ENCODE data around the gene TBC1D8. TPM values are rescaled to one million over a fixed set of nuclear protein-coding genes. Genes with fewer than 3 reads are reported as not detected.

Gene TBC1D8
- total and polyA plus RNA-seq, 2 of the 13 experiments (the other 11 are each of a cell fraction or from before 2014, with no cell fraction given) = 45.1 to 95.4 TPM

DNA sequence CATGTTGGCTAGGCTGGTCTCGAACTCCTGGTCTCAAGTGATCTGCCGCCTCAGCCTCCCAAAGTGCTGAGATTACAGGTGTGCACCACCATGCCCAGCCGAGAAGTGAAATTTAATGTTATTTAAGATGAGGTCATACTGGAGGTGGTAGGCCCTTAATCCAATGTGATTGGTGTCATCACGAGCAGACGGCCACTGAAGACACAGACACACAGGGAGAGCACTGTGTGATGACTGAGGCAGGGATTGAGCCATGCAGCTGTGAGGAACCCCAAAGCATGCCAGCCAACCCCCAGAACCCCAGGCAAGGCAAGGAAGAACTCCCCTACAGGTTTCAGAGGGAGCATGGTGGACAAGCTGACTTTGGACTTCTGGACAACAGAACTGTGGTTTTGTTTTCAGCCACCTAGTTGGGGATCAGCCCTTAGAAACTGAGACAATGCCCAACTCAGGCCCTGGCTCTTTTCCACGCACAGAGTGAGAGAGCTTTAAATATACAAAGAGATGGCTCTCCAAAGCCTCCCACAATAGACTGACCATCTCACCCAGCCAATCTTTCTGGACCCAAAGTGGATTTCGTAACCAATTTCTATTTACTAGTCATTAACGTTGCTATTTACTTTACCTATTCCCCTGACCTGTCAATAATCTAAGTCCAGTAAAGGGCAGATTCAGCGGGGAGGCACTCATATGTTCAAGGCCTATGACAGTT, 34.2 kb downstream of the TBC1D8 start (continued):
- TF ChIP-seq TEAD2 (CRISPR knock-in tag; IDR thresholded peaks at IDR 0.05) = no peak
- TF ChIP-seq ZSCAN21 (CRISPR knock-in tag; IDR thresholded peaks at IDR 0.05; ENCODE audit: borderline replicate concordance) = 0 out of 2 replicates have a peak, but pooled peaks have one; percentile 82
- no peak for TF ChIP-seq AGO2 (optimal IDR thresholded peaks at IDR 0.05; ENCODE audit: low read depth, low read length)
- TF ChIP-seq, protein P1, sequence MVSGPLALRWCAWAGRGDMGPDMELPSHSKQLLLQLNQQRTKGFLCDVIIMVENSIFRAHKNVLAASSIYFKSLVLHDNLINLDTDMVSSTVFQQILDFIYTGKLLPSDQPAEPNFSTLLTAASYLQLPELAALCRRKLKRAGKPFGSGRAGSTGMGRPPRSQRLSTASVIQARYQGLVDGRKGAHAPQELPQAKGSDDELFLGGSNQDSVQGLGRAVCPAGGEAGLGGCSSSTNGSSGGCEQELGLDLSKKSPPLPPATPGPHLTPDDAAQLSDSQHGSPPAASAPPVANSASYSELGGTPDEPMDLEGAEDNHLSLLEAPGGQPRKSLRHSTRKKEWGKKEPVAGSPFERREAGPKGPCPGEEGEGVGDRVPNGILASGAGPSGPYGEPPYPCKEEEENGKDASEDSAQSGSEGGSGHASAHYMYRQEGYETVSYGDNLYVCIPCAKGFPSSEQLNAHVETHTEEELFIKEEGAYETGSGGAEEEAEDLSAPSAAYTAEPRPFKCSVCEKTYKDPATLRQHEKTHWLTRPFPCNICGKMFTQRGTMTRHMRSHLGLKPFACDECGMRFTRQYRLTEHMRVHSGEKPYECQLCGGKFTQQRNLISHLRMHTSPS (CRISPR knock-in tag; IDR thresholded peaks at IDR 0.05; ENCODE audit: low read depth) = peak; percentile 80; the same call in 1 of the 2 replicates
- TF ChIP-seq NFATC3 (CRISPR knock-in tag; IDR thresholded peaks at IDR 0.05) = no peak
- peak; percentile 47; the same call in 1 of the 2 replicates for TF ChIP-seq ZNF629 (CRISPR knock-in tag; conservative IDR thresholded peaks at IDR 0.05)
- no peak for TF ChIP-seq ZNF841 (CRISPR knock-in tag; IDR thresholded peaks at IDR 0.05; ENCODE audit: borderline replicate concordance)
- TF ChIP-seq PHF20 (CRISPR knock-in tag; IDR thresholded peaks at IDR 0.05) = no peak; the same call in 1 of the 2 replicates
- no peak for TF ChIP-seq HOXD1 (CRISPR knock-in tag; IDR thresholded peaks at IDR 0.05)
- TF ChIP-seq NFKB2 (CRISPR knock-in tag; IDR thresholded peaks at IDR 0.05; ENCODE audit: borderline replicate concordance) = no peak; the same call in 1 of the 2 replicates
- TF ChIP-seq JUN (CRISPR knock-in tag; IDR thresholded peaks at IDR 0.05) = peak; percentile 84
- TF ChIP-seq, protein P2, sequence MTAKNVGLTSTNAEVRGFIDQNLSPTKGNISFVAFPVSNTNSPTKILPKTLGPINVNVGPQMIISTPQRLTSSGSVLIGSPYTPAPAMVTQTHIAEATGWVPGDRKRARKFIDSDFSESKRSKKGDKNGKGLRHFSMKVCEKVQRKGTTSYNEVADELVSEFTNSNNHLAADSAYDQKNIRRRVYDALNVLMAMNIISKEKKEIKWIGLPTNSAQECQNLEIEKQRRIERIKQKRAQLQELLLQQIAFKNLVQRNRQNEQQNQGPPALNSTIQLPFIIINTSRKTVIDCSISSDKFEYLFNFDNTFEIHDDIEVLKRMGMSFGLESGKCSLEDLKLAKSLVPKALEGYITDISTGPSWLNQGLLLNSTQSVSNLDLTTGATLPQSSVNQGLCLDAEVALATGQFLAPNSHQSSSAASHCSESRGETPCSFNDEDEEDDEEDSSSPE (CRISPR knock-in tag; IDR thresholded peaks at IDR 0.05) = no peak; the same call in 1 of the 2 replicates
- TF ChIP-seq ESRRA (CRISPR knock-in tag; IDR thresholded peaks at IDR 0.05; ENCODE audit: low read depth) = peak; percentile 43; the same call in 1 of the 2 replicates
- TF ChIP-seq FOXP4 (CRISPR knock-in tag; IDR thresholded peaks at IDR 0.05) = peak; percentile 99
- TF ChIP-seq ZNF720 (CRISPR knock-in tag; IDR thresholded peaks at IDR 0.05) = no peak
- TF ChIP-seq RBM39 (IDR thresholded peaks at IDR 0.05; ENCODE audit: low read depth, low read length, poor library complexity, severe bottlenecking) = no peak
- TF ChIP-seq PPARG (CRISPR knock-in tag; conservative IDR thresholded peaks at IDR 0.05) = peak; percentile 93
- peak; percentile 99 for TF ChIP-seq ISL2 (CRISPR knock-in tag; IDR thresholded peaks at IDR 0.05)
- no peak for TF ChIP-seq ZFP36L2 (CRISPR knock-in tag; IDR thresholded peaks at IDR 0.05)
- peak; percentile 96 for TF ChIP-seq HDAC2 (CRISPR knock-in tag; IDR thresholded peaks at IDR 0.05)
- peak; percentile 62; the same call in 1 of the 2 replicates for TF ChIP-seq HOXA3 (CRISPR knock-in tag; IDR thresholded peaks at IDR 0.05)
- TF ChIP-seq NFKBIZ (CRISPR knock-in tag; IDR thresholded peaks at IDR 0.05) = peak; percentile 95
- peak; percentile 90 for TF ChIP-seq NAIF1 (CRISPR knock-in tag; IDR thresholded peaks at IDR 0.05; ENCODE audit: borderline replicate concordance)
- TF ChIP-seq ZNF30 (CRISPR knock-in tag; IDR thresholded peaks at IDR 0.05) = no peak
- TF ChIP-seq, protein P3, sequence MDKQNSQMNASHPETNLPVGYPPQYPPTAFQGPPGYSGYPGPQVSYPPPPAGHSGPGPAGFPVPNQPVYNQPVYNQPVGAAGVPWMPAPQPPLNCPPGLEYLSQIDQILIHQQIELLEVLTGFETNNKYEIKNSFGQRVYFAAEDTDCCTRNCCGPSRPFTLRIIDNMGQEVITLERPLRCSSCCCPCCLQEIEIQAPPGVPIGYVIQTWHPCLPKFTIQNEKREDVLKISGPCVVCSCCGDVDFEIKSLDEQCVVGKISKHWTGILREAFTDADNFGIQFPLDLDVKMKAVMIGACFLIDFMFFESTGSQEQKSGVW (CRISPR knock-in tag; IDR thresholded peaks at IDR 0.05; ENCODE audit: borderline replicate concordance) = no peak
- TF ChIP-seq RXRA (CRISPR knock-in tag; IDR thresholded peaks at IDR 0.05) = peak; percentile 50; the same call in 1 of the 2 replicates

Data from HepG2 (cell line).